HCT116 (cell line): ENCODE measurements around the gene YTHDF1. TPM values are rescaled to one million over a fixed set of nuclear protein-coding genes. Genes with fewer than 3 reads are reported as not detected.

Experiments used
- ATAC-seq: fragments of 200-7000 bp; cut with Tn5 transposase; 2 replicates; pipeline ENCODE4 v1.9.1; 2020; ENCODE audit warnings: mild to moderate bottlenecking, moderate library complexity
- Bru-seq: library from RNA; stranded (reverse); fragments of 400-500 nt; gene quantifications from one replicate; lab custom pipeline; 2021; lab: Mats Ljungman, UMichigan
- BruChase-seq, 2 experiments: library from RNA; stranded (reverse); fragments of 400-500 nt; gene quantifications; one replicate each; lab custom pipeline; 2021; lab: Mats Ljungman, UMichigan
- BruUV-seq: library from RNA; stranded (reverse); fragments of 400-500 nt; replicated peaks from 2 replicates; lab custom pipeline; 2021; lab: Mats Ljungman, UMichigan
- CTCF ChIA-PET: fragments of 300-600 bp; sonication (Branson Sonifier 250); formaldehyde crosslinking; loops from one replicate; lab custom pipeline; 2021; ENCODE audit warnings: antibody characterized with exemption; lab: Charles Lee
- POLR2A ChIA-PET: fragments of 300-600, 350-600 bp; sonication (Branson Sonifier 250); formaldehyde crosslinking; loops from one replicate; lab custom pipeline; 2021; ENCODE audit warnings: antibody characterized with exemption; lab: Charles Lee
- RAD21 ChIA-PET, 2 experiments: fragments of 300-600 bp; sonication (Branson Sonifier 250); formaldehyde crosslinking; loops; one replicate each; lab custom pipeline; 2023; ENCODE audit warnings: low total read pairs in 2 of 2; ENCODE audit not compliant: uncharacterized antibody in 2 of 2, unreplicated experiment in 2 of 2, low non-redundant PET in 1 of 2; lab: Charles Lee
- DNase-seq: peaks from one replicate; pipeline ENCODE4 v3.0.0-alpha.2; 2010; ENCODE audit warnings: low read depth, low spot score
- H2AFZ ChIP-seq: fragments of 200-600 bp; shearing (Covaris generic), sonication (generic); 2 replicates; pipeline ENCODE4 v1.6.1; 2017; ENCODE audit warnings: low read depth, mixed run types, mixed read lengths, antibody characterized with exemption, low read length; ENCODE audit not compliant: poor library complexity, severe bottlenecking
- H3K27ac ChIP-seq: 2 replicates; pipeline ENCODE4 v1.5.1; 2012; ENCODE audit warnings: low read depth, low read length
- H3K27me3 ChIP-seq: fragments of 200-600 bp; sonication (generic); 2 replicates; pipeline ENCODE4 v1.6.1; 2016; ENCODE audit warnings: mixed run types, low read length, mixed read lengths; ENCODE audit not compliant: insufficient read depth
- H3K36me3 ChIP-seq, 2 experiments: fragments of 200-500 bp in 1 of 2; fragments of 200-600 bp in 1 of 2; sonication (Bioruptor generic) in 1 of 2; sonication (generic) in 1 of 2; 2 replicates each; pipeline versions ENCODE4 v1.5.1 to v1.6.1; 2014 to 2016; ENCODE audit warnings: low read length in 2 of 2, inconsistent platforms in 1 of 2, mixed read lengths in 1 of 2, mixed run types in 1 of 2; ENCODE audit not compliant: insufficient read depth in 2 of 2, control insufficient read depth in 1 of 2
- H3K4me1 ChIP-seq, 2 experiments: fragments of 200-600 bp in 1 of 2; sonication (generic) in 1 of 2; 2 replicates each; pipeline versions ENCODE4 v1.5.1 to v1.6.1; 2012 to 2017; ENCODE audit warnings: low read length in 2 of 2, inconsistent platforms in 1 of 2, mild to moderate bottlenecking in 1 of 2, mixed read lengths in 1 of 2, mixed run types in 1 of 2, moderate library complexity in 1 of 2; ENCODE audit not compliant: insufficient read depth in 2 of 2, control insufficient read depth in 1 of 2
- H3K4me2 ChIP-seq: fragments of 200-600 bp; sonication (generic); 2 replicates; pipeline ENCODE4 v1.6.1; 2017; ENCODE audit warnings: mixed run types, low read length, mixed read lengths
- H3K4me3 ChIP-seq, 2 experiments: fragments of 200-600 bp in 1 of 2; sonication (generic) in 1 of 2; replicated peaks in 1 of 2; 2 replicates each; pipeline ENCODE4 v1.5.1; 2011 to 2016; ENCODE audit warnings: low read length in 2 of 2, control low read depth in 1 of 2, low read depth in 1 of 2, mild to moderate bottlenecking in 1 of 2, mixed read lengths in 1 of 2, mixed run types in 1 of 2
- H3K79me2 ChIP-seq: fragments of 200-600 bp; sonication (generic); 2 replicates; pipeline ENCODE4 v1.6.1; 2017; ENCODE audit warnings: mild to moderate bottlenecking, mixed run types, low read length, moderate library complexity, mixed read lengths; ENCODE audit not compliant: insufficient read depth
- H3K9ac ChIP-seq: fragments of 200-600 bp; sonication (generic); 2 replicates; pipeline ENCODE4 v1.6.1; 2016; ENCODE audit warnings: low read length, mixed read lengths
- H3K9me2 ChIP-seq: fragments of 200-600 bp; sonication (generic), shearing (Covaris generic); 2 replicates; pipeline ENCODE4 v1.6.1; 2017; ENCODE audit warnings: mixed run types, mild to moderate bottlenecking, moderate library complexity; ENCODE audit not compliant: insufficient read depth
- H3K9me3 ChIP-seq, 2 experiments: fragments of 200-500 bp in 1 of 2; fragments of 200-600 bp in 1 of 2; sonication (Bioruptor generic) in 1 of 2; sonication (generic) in 1 of 2; 2 replicates each; pipeline ENCODE4 v1.6.1; 2014 to 2017; ENCODE audit warnings: low read length in 2 of 2, mixed read lengths in 2 of 2, inconsistent platforms in 1 of 2, low read depth in 1 of 2, mild to moderate bottlenecking in 1 of 2, mixed run types in 1 of 2, moderate library complexity in 1 of 2; ENCODE audit not compliant: control insufficient read depth in 1 of 2, insufficient read depth in 1 of 2
- H4K20me1 ChIP-seq: fragments of 200-600 bp; sonication (generic), shearing (Covaris generic); 2 replicates; pipeline ENCODE4 v1.6.1; 2017; ENCODE audit warnings: mixed run types, mild to moderate bottlenecking, moderate library complexity; ENCODE audit not compliant: insufficient read depth
- ATF3 ChIP-seq: IDR thresholded peaks from 2 replicates; pipeline ENCODE4 v1.6.1; 2012
- CBX3 ChIP-seq: IDR thresholded peaks from 2 replicates; pipeline ENCODE4 v1.6.1; 2012; ENCODE audit warnings: low read depth
- CEBPB ChIP-seq: IDR thresholded peaks from 2 replicates; pipeline ENCODE4 v1.6.1; 2012; ENCODE audit warnings: low read depth
- CTCF ChIP-seq, 3 experiments: fragments of 200-600 bp in 1 of 3; sonication (generic) in 1 of 3; IDR thresholded peaks in 2 of 3; conservative IDR thresholded peaks in 1 of 3; 2 replicates each; pipeline ENCODE4 v1.5.1; 2012 to 2017; ENCODE audit warnings: low read depth in 2 of 3, low read length in 2 of 3, antibody characterized with exemption in 1 of 3, borderline replicate concordance in 1 of 3, control low read depth in 1 of 3, mild to moderate bottlenecking in 1 of 3, mixed read lengths in 1 of 3, mixed run types in 1 of 3, moderate library complexity in 1 of 3; ENCODE audit not compliant: insufficient read depth in 1 of 3
- EGR1 ChIP-seq: IDR thresholded peaks from 2 replicates; pipeline ENCODE4 v1.6.1; 2012; ENCODE audit warnings: low read depth
- ELF1 ChIP-seq: IDR thresholded peaks from 2 replicates; pipeline ENCODE4 v1.6.1; 2012; ENCODE audit warnings: low read depth, borderline replicate concordance
- EZH2 ChIP-seq: fragments of 200-600 bp; sonication (generic); IDR thresholded peaks from 2 replicates; pipeline ENCODE4 v1.6.1; 2017; ENCODE audit warnings: antibody characterized with exemption, mixed run types
- FOSL1 ChIP-seq: IDR thresholded peaks from 2 replicates; pipeline ENCODE4 v1.6.1; 2012; ENCODE audit warnings: low read depth
- JUND ChIP-seq: IDR thresholded peaks from 2 replicates; pipeline ENCODE4 v1.6.1; 2012
- MAX ChIP-seq: IDR thresholded peaks from 2 replicates; pipeline ENCODE4 v1.6.1; 2012
- POLR2A ChIP-seq: IDR thresholded peaks from 2 replicates; pipeline ENCODE4 v1.7.0; 2011; ENCODE audit warnings: borderline replicate concordance; ENCODE audit not compliant: insufficient read depth, insufficient read length; ENCODE audit errors: extremely low read depth
- POLR2AphosphoS5 ChIP-seq: IDR thresholded peaks from 2 replicates; pipeline ENCODE4 v1.6.1; 2011; ENCODE audit warnings: mild to moderate bottlenecking, low read depth, low read length, moderate library complexity
- RAD21 ChIP-seq: IDR thresholded peaks from 2 replicates; pipeline ENCODE4 v1.6.1; 2012; ENCODE audit warnings: low read depth, mild to moderate bottlenecking
- SIN3A ChIP-seq: IDR thresholded peaks from 2 replicates; pipeline ENCODE4 v1.6.1; 2012; ENCODE audit warnings: low read depth
- SRF ChIP-seq: IDR thresholded peaks from 2 replicates; pipeline ENCODE4 v1.6.1; 2012; ENCODE audit warnings: low read depth
- YY1 ChIP-seq: IDR thresholded peaks from 2 replicates; pipeline ENCODE4 v1.6.1; 2011; ENCODE audit warnings: low read length, low read depth, moderate library complexity, mild to moderate bottlenecking; ENCODE audit not compliant: insufficient replicate concordance; ENCODE audit errors: extremely low read depth
- ZBTB33 ChIP-seq: IDR thresholded peaks from 2 replicates; pipeline ENCODE4 v1.6.1; 2011; ENCODE audit warnings: mild to moderate bottlenecking, low read length, moderate library complexity; ENCODE audit not compliant: insufficient replicate concordance; ENCODE audit errors: extremely low read depth
- ZFX ChIP-seq: fragments of 450-650 bp; IDR thresholded peaks from 2 replicates; pipeline ENCODE4 v1.6.1; 2017
- intact Hi-C: fragments of 100-400 bp; cut with micrococcal nuclease; formaldehyde crosslinking; loops from 2 replicates; pipeline ENCODE4 v1.10.0; 2022
- long read RNA-seq: library from polyadenylated mRNA; unstranded; transcript quantifications from one replicate; pipeline ENCODE4 v2.0.0, GENCODE V29; 2021; ENCODE audit not compliant: unreplicated experiment
- polyA plus RNA-seq: library from polyadenylated mRNA; unstranded; fragments of >200 nt; gene quantifications from 2 replicates; pipeline ENCODE4 v1.2.1, GENCODE V29; 2012; ENCODE audit warnings: missing spikeins
- total RNA-seq: library from RNA; stranded (reverse); gene quantifications from one replicate; pipeline ENCODE4 v1.2.1, GENCODE V29; 2021; ENCODE audit not compliant: unreplicated experiment

YTHDF1 gene
- total RNA-seq, result 42.8 TPM
- polyA plus RNA-seq, result 25.1 and 25.2 TPM in 2 replicates
- percentile 90 among the genes with signal in this experiment for Bru-seq, nascent RNA
- BruChase-seq, experiment 1, labeled RNA remaining after a 6-hour chase, result percentile 84 among the genes with signal in this experiment
- BruChase-seq, experiment 2, labeled RNA remaining after a 2-hour chase, result percentile 95 among the genes with signal in this experiment
- long read RNA-seq, transcript YTHDF1-202 (5 exons, 3,301 nt), result major isoform, 83 of 207 reads
- long read RNA-seq, partial matches to known transcripts, result 112 of 207 reads
- long read RNA-seq, other reads (novel, unspliced or antisense), result 11 of 207 reads

- H3K9me2 ChIP-seq, result no peaks in the 10 kb centered on the region
- peak within 1 kb of the TSS; percentile 98 for H3K9ac ChIP-seq
- DNase-seq (peak; percentile 84), ATAC-seq (peak; percentile 92)
- peaks cover 22 to 33% of the 10 kb centered on the region in 2 experiments; a peak in 3 of 4 replicates for H3K36me3 ChIP-seq
- ChIA-PET CTCF (interaction anchor here (1.4 kb wide), 1 partner anchor 160 kb away, joined by 3 read pairs; no protein-coding TSS in a partner anchor), POLR2A (interaction anchor here (0.6 kb wide), 1 partner anchor 10 kb away, joined by 3 read pairs; no protein-coding TSS in a partner anchor), RAD21 (no interaction called here)
- H3K79me2 ChIP-seq, result peaks cover 45% of the 10 kb centered on the region
- peak within 1 kb of the TSS; percentile 90 to 95 for H3K4me3 ChIP-seq
- intact Hi-C loops, result no loop called here
- H3K4me1 ChIP-seq, result peaks cover 14 to 21% of the 10 kb centered on the region in 2 experiments
- H3K27ac ChIP-seq, result peak within 1 kb of the TSS; percentile 87
- H3K4me2 ChIP-seq, result peak within 1 kb of the TSS; percentile 82
- no peaks in the 10 kb centered on the region for H3K27me3 ChIP-seq
- H3K9me3 ChIP-seq, result no peaks in the 10 kb centered on the region
- no peak within 1 kb of the TSS for H2AFZ ChIP-seq
- H4K20me1 ChIP-seq, result peaks cover 3% of the 10 kb centered on the region; the same call in 1 of the 2 replicates
- BruUV-seq, result TSS peak; percentile 86
- TF ChIP-seq MAX (peak; percentile 94), POLR2A (peak; percentile 54), SIN3A (peak; percentile 36; the same call in 1 of the 2 replicates), CBX3 (no peak), JUND (no peak), ATF3 (no peak), EZH2 (no peak), SRF (no peak), ELF1 (no peak), RAD21 (no peak), EGR1 (peak; percentile 98), ZFX (peak; percentile 65; the same call in 1 of the 2 replicates), POLR2AphosphoS5 (peak; percentile 85), FOSL1 (no peak), CEBPB (no peak), YY1 (peak; percentile 70), CTCF (IDR thresholded peaks at IDR 0.05 in 2 of 3, conservative IDR thresholded peaks at IDR 0.05 in 1 of 3; ENCODE audit: borderline replicate concordance in 1 of 3, insufficient read depth in 1 of 3, low read depth in 2 of 3, low read length in 2 of 3) (no peak), ZBTB33 (peak; percentile 15)
Observed at GRCh38 chr20:63216041-63216848, at the start of gene YTHDF1. Gene YTHDF1, minus strand, starts transcription at chr20:63216131. Its CDS starts 239 bp downstream, at chr20:63215892.
